ENCODE results near the gene XG.

DNA sequence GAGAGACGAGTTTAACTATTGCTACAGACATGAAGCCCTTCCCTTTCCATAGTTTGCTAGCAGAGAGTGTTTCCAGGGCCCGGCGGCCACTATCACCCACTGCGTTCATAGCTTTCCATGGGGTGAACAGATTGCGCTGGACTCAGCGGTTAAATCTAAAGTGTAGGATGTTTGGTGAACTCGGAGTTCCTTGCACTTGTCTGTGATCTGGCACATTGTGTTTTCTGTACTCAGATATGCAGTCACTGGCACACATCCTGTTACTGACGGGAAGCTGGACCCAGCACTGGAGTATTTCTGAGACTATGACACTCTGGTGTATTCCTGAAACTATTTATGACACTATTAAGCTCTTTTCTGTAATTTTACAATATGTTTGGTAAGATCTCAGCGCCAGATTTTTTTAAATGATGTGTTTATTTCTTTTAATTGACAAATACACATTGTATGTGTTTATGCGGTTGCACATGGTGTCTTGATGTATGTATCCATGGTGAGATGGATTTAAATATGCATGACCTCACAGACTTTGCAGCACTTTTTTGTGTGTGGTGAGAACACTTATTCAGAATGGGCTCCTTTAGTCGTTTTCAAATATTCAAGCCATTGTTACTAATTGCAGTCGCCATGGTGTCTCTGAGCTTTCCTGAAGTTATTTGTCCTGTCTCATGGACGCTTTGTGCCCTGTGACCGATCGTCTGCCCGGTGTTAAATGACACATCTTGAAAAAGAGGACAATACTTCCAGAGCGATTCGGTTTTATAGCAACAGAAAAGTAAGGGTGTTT, 46.6 kb upstream of the XG start:
- TF ChIP-seq, protein P1, sequence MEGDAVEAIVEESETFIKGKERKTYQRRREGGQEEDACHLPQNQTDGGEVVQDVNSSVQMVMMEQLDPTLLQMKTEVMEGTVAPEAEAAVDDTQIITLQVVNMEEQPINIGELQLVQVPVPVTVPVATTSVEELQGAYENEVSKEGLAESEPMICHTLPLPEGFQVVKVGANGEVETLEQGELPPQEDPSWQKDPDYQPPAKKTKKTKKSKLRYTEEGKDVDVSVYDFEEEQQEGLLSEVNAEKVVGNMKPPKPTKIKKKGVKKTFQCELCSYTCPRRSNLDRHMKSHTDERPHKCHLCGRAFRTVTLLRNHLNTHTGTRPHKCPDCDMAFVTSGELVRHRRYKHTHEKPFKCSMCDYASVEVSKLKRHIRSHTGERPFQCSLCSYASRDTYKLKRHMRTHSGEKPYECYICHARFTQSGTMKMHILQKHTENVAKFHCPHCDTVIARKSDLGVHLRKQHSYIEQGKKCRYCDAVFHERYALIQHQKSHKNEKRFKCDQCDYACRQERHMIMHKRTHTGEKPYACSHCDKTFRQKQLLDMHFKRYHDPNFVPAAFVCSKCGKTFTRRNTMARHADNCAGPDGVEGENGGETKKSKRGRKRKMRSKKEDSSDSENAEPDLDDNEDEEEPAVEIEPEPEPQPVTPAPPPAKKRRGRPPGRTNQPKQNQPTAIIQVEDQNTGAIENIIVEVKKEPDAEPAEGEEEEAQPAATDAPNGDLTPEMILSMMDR (IDR thresholded peaks at IDR 0.05): no peak
- TF ChIP-seq POLR2A (IDR thresholded peaks at IDR 0.05): no peak

Data from body of pancreas (tissue), 4 donors.